Psoas muscle (tissue), 8 donors: ENCODE data around the gene TMEM151A. TPM values are rescaled to one million over a fixed set of nuclear protein-coding genes. Genes with fewer than 3 reads are reported as not detected.
"Not testable (repeated sequence)": the region's sequence is repeated elsewhere in the genome, so short reads cannot be mapped to it uniquely, and the experiment has no call there.

Experiments
- ATAC-seq, 4 donors: fragments of 200-7000 bp; cut with Tn5 transposase; one replicate each; pipeline ENCODE4 v1.9.1; 2020; ENCODE audit warnings: moderate library complexity in 3 of 4, mild to moderate bottlenecking in 2 of 4
- DNase-seq, 2 donors: peaks; one replicate each; pipeline ENCODE4 v3.0.0-alpha.2; 2020
- H3K27ac ChIP-seq: fragments of 200-600 bp; one replicate; pipeline ENCODE4 v1.8.0; 2022
- H3K27me3 ChIP-seq, 3 donors: fragments of 200-600 bp in 1 of 3; one replicate each; pipeline versions ENCODE4 v1.6.1 to v1.8.0; 2013 to 2022; ENCODE audit warnings: low read length in 2 of 3, mild to moderate bottlenecking in 2 of 3, moderate library complexity in 1 of 3; ENCODE audit not compliant: insufficient read depth in 3 of 3
- H3K36me3 ChIP-seq, 2 donors: fragments of 200-600 bp in 1 of 2; one replicate each; pipeline versions ENCODE4 v1.6.1 to v1.8.0; 2013 to 2022; ENCODE audit warnings: low read depth in 1 of 2, mild to moderate bottlenecking in 1 of 2, moderate library complexity in 1 of 2; ENCODE audit not compliant: insufficient read depth in 1 of 2
- H3K4me1 ChIP-seq: fragments of 200-600 bp; one replicate; pipeline ENCODE4 v1.8.0; 2022
- H3K4me3 ChIP-seq: fragments of 200-600 bp; one replicate; pipeline ENCODE4 v1.8.0; 2022; ENCODE audit warnings: mild to moderate bottlenecking
- H3K9me3 ChIP-seq: fragments of 200-600 bp; one replicate; pipeline ENCODE4 v1.8.0; 2022
- CTCF ChIP-seq: fragments of 200-600 bp; IDR thresholded peaks from one replicate; pipeline ENCODE4 v1.8.0; 2022; ENCODE audit warnings: antibody characterized with exemption
- WGBS, 3 donors: extraction: QIAGEN DNeasy Blood & Tissue Kit; methylation state at CpG; one replicate each; pipeline versions ENCODE4 v1.1.6 to v1.1.7; 2013; 5-methylcytosine and 5-hydroxymethylcytosine counted together
- intact Hi-C, 2 donors: fragments of 100-400 bp; cut with DNase I; formaldehyde crosslinking; loops; one replicate each; pipeline versions ENCODE4 v1.11.0 to v1.14.2; 2022
- polyA plus RNA-seq, 3 donors: library from polyadenylated mRNA; stranded (reverse); fragments of 200-250 nt; gene quantifications; one replicate each; pipeline ENCODE4 v1.2.3, GENCODE V29; 2013
- total RNA-seq, 4 donors: library from RNA; stranded (reverse); fragmentation: NEBNext Ultra II Directional in 2 of 4; extraction: Animal tissue kit (Norgen Biotek cat#: 25700) in 2 of 4; gene quantifications; one replicate each; pipeline versions ENCODE4 v1.2.1 to v1.2.4, GENCODE V29; 2021 to 2023
- donor health status: healthy with polysubstance abuse.
- donor health status: DM: no; HTN: no; CAD: no; lungs with moderate emphysema.
- donor health status: Bipolar disorder and iron deficiency.
- donor health status: healthy.
- donor health status: DM: yes; HTN: yes; CAD: no.
- donor health status: DM: no; HTN: no; CAD: no.
- donor health status: DM: no; HTN: no; CAD: no.
- donor health status: DM: yes; HTN: yes; CAD: no.

Gene TMEM151A
- total and polyA plus RNA-seq, 7 donors: 0.04 to 0.05 TPM; not detected in 5

DNA sequence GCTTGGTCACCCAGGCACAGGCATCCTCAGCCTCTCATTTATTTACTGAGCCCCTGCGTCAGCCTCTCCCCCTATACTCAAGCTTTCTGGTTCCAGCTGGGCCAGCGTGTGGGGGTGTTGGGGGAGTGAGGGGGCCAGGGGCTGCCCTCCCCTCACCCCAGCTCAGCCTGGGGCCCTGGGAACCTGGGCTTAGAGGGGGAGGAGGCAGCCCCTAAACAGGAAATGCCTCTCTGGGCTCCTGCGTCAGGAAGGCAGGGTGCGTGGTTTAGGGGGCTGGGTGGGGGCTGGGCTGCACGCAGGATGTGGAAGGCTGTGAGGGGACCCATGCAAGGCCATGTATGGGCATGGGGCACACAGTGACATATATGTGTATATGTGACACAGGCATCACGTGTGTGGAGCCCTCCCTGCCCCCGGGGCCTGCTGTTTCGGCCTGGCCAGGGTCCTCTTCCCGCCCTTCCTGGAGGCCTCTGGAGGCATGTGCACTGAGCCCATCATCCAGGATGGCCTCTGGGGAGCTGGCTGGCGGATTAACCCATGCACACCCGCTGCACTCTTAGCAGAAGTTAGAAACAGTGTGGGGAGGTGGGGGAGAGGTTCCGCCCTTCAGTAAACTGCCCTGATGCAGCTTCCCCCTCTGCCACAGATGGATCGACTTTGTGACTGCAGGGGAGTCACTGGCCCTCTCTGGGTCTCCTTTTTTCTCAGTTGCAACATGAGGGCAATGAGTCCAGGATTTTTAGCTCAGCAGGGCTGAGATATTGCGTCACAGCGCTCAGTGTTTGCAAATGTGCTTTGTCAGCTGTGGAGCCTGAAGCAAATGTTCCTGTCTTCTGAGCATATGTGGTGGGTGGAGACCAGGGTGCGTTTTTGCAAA, 26.3 kb downstream of the TMEM151A start:
- Histone ChIP-seq H3K36me3 (no peaks in the 10 kb centered on the region), H3K4me3 (peak overlapping the region; percentile 69), H3K9me3 (no peaks in the 10 kb centered on the region), H3K27ac (peak overlapping the region; percentile 60), H3K27me3 (peaks cover 0 to 26% (median 6%) of the 10 kb centered on the region in 3 donors), H3K4me1 (no peaks in the 10 kb centered on the region)
- TF ChIP-seq CTCF: no peak
- intact Hi-C loops: no loop called here
- ATAC-seq: peak in 3 of 4 donors; percentile 8 to 41 (median 19)
- peak; percentile 70 to 78 for DNase-seq
- 44 to 54% (median 45%) methylated on average over 16 of the region's 16 CpGs for WGBS, 3 donors

- H3K4me1 ChIP-seq: no peaks in the 10 kb centered on the region
- ATAC-seq: no peak
- H3K9me3 ChIP-seq: no peaks in the 10 kb centered on the region
- H3K4me3 ChIP-seq: no peak overlapping the region
- no peak for TF ChIP-seq CTCF
- H3K27ac ChIP-seq: peak overlapping the region; percentile 60
- DNase-seq: no peak
- intact Hi-C loops: no loop called here
- WGBS, 3 donors: 80 to 85% (median 81%) methylated on average over 3 of the region's 3 CpGs
- no peaks in the 10 kb centered on the region for H3K36me3 ChIP-seq
- H3K27me3 ChIP-seq: peaks cover 0 to 26% (median 6%) of the 10 kb centered on the region in 3 donors
These were observed 26.9 kb downstream of the TMEM151A start for GRCh38 chr11:66318600-66318970.

GRCh38 chr11:66320289-66320688, 28.6 kb downstream of the TMEM151A start:
- H3K36me3 ChIP-seq, ATAC-seq, intact Hi-C loops, H3K4me1 ChIP-seq, H3K9me3 ChIP-seq, DNase-seq, H3K4me3 ChIP-seq, H3K27ac ChIP-seq: not testable (repeated sequence)
- peaks cover 0 to 26% (median 6%) of the 10 kb centered on the region in 3 donors for H3K27me3 ChIP-seq
- WGBS, 3 donors: 94 to 100% (median 98%) methylated on average over 1 of the region's 2 CpGs

DNA sequence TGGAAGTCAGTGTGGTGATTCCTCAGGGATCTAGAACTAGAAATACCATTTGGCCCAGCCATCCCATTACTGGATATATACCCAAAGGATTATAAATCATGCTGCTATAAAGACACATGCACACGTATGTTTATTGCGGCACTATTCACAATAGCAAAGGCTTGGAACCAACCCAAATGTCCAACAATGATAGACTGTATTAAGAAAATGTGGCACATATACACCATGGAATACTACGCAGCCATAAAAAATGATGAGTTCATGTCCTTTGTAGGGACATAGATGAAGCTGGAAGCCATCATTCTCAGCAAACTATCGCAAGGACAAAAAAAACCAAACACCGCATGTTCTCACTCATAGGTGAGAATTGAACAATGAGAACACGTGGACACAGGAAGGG, 29.1 kb downstream of the TMEM151A start:
- intact Hi-C loops, H3K4me1 ChIP-seq, H3K36me3 ChIP-seq, H3K9me3 ChIP-seq, H3K4me3 ChIP-seq, DNase-seq, ATAC-seq, H3K27ac ChIP-seq: not testable (repeated sequence)
- whole genome bisulfite sequencing, 3 donors: 86 to 91% (median 88%) methylated on average over 6 of the region's 6 CpGs
- H3K27me3 ChIP-seq: peaks cover 0 to 21% (median 6%) of the 10 kb centered on the region in 3 donors

DNA sequence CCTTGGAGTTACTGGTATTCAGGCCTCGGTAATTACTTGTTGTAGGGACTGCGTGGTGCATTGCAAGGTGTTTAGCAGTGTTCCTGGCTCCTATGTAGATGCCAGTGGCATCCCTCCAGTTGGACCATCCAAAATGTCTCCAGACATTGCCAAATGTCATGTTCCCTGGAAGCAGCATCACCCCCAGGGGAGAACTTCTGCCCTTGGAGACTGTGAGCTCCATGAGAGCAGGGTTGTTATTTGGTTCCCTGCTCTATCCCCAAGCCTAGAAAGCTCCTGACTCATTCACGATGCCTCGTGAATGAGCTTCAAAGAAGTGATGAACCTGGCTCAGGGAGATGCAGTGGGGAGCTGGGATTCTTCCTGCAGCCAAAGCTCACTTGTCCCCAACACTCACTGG, 29.9 kb downstream of the TMEM151A start:
- Histone ChIP-seq H3K27ac (no peak overlapping the region), H3K4me1 (no peaks in the 10 kb centered on the region), H3K27me3 (peaks cover 0 to 13% (median 0%) of the 10 kb centered on the region in 3 donors), H3K9me3 (no peaks in the 10 kb centered on the region), H3K36me3 (no peaks in the 10 kb centered on the region), H3K4me3 (no peak overlapping the region)
- ATAC-seq (no peak), DNase-seq (peak; percentile 51 to 61)
- intact Hi-C loops: no loop called here
- no peak for TF ChIP-seq CTCF
- WGBS, 3 donors: 62 to 80% (median 69%) methylated on average over 4 of the region's 4 CpGs
